ENCODE data around the gene SPAG16. TPM values are rescaled to one million over a fixed set of nuclear protein-coding genes. Genes with fewer than 3 reads are reported as not detected.

Gene SPAG16
- total RNA-seq, 4 donors from 2014 or later = 25.5 to 42.7 (median 27.8) TPM

GRCh38 chr2:214382229-214382628, 1098.0 kb downstream of the SPAG16 start:
- Histone ChIP-seq H3K4me3 (no peak overlapping the region), H3K36me3 (no peaks in the 10 kb centered on the region), H3K4me1 (no peaks in the 10 kb centered on the region), H3K27ac (no peak overlapping the region), H3K9me3 (no peaks in the 10 kb centered on the region), H3K27me3 (no peaks in the 10 kb centered on the region)
- no peak for DNase-seq (ENCODE audit: low spot score in 2 of 2)
- TF ChIP-seq EP300 (IDR thresholded peaks at IDR 0.05) = no peak
- TF ChIP-seq POLR2A (IDR thresholded peaks at IDR 0.05) = no peak
- no peak for TF ChIP-seq CTCF (IDR thresholded peaks at IDR 0.05)
- 54 to 62% methylated on average over 2 of the region's 2 CpGs for WGBS, 2 donors

GRCh38 chr2:214386720-214387119, 1102.5 kb downstream of the SPAG16 start:
- no peak for DNase-seq (ENCODE audit: low spot score in 2 of 2)
- Histone ChIP-seq H3K27ac (no peak overlapping the region), H3K27me3 (no peaks in the 10 kb centered on the region), H3K36me3 (no peaks in the 10 kb centered on the region), H3K9me3 (no peaks in the 10 kb centered on the region), H3K4me1 (no peaks in the 10 kb centered on the region), H3K4me3 (no peak overlapping the region)
- TF ChIP-seq POLR2A (IDR thresholded peaks at IDR 0.05) (no peak), EP300 (IDR thresholded peaks at IDR 0.05) (no peak), CTCF (IDR thresholded peaks at IDR 0.05) (no peak)
- WGBS, 2 donors = 90 to 97% methylated on average over 2 of the region's 2 CpGs

- Histone ChIP-seq H3K27ac (no peak overlapping the region), H3K36me3 (no peaks in the 10 kb centered on the region), H3K27me3 (no peaks in the 10 kb centered on the region), H3K4me3 (no peak overlapping the region), H3K4me1 (no peaks in the 10 kb centered on the region), H3K9me3 (no peaks in the 10 kb centered on the region)
- DNase-seq (ENCODE audit: low spot score in 2 of 2) = no peak
- TF ChIP-seq EP300 (IDR thresholded peaks at IDR 0.05) (no peak), POLR2A (IDR thresholded peaks at IDR 0.05) (no peak), CTCF (IDR thresholded peaks at IDR 0.05) (no peak)
Observed at GRCh38 chr2:214389334-214389733, 1105.1 kb downstream of the SPAG16 start.

- H3K4me3 ChIP-seq = no peak overlapping the region
- H3K4me1 ChIP-seq = no peaks in the 10 kb centered on the region
- H3K9me3 ChIP-seq = no peaks in the 10 kb centered on the region
- no peaks in the 10 kb centered on the region for H3K27me3 ChIP-seq
- no peak for DNase-seq (ENCODE audit: low spot score in 2 of 2)
- TF ChIP-seq CTCF (IDR thresholded peaks at IDR 0.05) (no peak), POLR2A (IDR thresholded peaks at IDR 0.05) (no peak), EP300 (IDR thresholded peaks at IDR 0.05) (no peak)
- H3K27ac ChIP-seq = no peak overlapping the region
- H3K36me3 ChIP-seq = no peaks in the 10 kb centered on the region
Observed at GRCh38 chr2:214393796-214394195, 1109.5 kb downstream of the SPAG16 start.

GRCh38 chr2:214395040-214395439, 1110.8 kb downstream of the SPAG16 start:
- WGBS, 2 donors = 76 to 90% methylated on average over 1 of the region's 1 CpG
- TF ChIP-seq CTCF (IDR thresholded peaks at IDR 0.05) (no peak), POLR2A (IDR thresholded peaks at IDR 0.05) (no peak), EP300 (IDR thresholded peaks at IDR 0.05) (no peak)
- Histone ChIP-seq H3K27ac (no peak overlapping the region), H3K4me1 (no peaks in the 10 kb centered on the region), H3K36me3 (no peaks in the 10 kb centered on the region), H3K27me3 (no peaks in the 10 kb centered on the region), H3K9me3 (no peaks in the 10 kb centered on the region), H3K4me3 (no peak overlapping the region)
- no peak for DNase-seq (ENCODE audit: low spot score in 2 of 2)

Measured in tibial nerve (tissue), 4 donors.